ENCODE measurements around the gene FAM20C.
A peak's percentile ranks its signal among the peaks of the same experiment; 100 is the strongest.
"Not testable (repeated sequence)": the region's sequence is repeated elsewhere in the genome, so short reads cannot be mapped to it uniquely, and the experiment has no call there.

The FAM20C gene

DNA sequence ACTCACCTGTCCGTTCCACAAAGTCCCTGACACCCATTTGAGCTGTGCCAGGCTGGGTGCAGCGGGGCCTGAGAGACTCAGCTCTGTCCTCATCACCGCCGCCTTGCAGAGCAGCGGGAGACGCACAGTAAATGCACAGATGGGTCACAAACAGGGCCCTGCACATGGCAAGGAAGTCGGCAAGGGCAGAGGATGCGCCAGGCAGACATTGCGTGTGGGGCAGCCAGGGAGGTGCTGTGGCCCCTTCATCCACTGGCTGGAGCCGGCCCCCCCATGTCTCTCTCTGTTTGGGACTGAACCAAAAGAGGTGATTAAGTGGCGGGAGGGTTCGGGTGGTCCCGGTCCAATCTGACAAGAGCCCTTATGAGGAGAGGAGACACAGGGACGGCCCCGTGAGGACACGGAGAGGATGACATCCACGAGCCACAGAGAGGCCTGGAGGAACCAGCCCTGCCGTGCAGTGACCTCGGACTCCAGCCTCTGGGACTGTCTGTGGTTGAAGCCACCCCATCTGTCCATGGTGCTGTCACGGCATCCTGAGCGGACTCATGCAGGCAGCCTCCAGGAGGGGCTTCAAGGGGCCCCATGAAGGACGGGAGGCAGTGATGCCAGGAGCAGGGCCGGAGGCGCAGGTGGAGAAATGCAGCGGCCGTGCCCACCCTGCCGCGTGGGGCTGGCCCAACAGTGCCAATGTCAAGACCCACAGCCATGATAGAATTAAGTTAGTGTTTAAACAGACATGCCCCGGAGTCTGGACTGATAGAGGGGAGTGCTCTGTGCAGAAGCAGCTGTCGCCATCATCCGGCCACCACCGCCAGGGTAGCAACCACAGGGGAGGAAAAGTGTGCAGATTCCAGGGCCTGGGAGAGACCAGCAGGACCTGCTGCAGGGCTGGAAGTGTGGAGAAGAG, 69.2 kb downstream of the FAM20C start:
- no peak for DNase-seq

DNA sequence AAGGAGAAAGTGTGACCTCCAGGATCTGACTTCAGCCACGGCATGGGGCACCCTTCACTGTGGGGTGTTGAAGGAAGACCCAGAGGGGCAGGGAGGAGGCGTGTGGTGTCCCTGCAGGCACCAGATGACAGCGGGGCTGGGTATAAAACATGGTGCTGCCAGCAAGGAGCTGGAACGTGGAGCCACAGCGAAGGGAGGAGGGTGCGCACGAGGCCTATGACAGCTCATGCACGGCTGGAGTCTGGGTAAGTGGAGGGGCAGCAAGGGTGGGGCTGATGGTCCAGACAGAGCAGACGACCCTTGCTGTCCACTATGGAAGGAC, 69.8 kb downstream of the FAM20C start:
- no peak for DNase-seq

DNA sequence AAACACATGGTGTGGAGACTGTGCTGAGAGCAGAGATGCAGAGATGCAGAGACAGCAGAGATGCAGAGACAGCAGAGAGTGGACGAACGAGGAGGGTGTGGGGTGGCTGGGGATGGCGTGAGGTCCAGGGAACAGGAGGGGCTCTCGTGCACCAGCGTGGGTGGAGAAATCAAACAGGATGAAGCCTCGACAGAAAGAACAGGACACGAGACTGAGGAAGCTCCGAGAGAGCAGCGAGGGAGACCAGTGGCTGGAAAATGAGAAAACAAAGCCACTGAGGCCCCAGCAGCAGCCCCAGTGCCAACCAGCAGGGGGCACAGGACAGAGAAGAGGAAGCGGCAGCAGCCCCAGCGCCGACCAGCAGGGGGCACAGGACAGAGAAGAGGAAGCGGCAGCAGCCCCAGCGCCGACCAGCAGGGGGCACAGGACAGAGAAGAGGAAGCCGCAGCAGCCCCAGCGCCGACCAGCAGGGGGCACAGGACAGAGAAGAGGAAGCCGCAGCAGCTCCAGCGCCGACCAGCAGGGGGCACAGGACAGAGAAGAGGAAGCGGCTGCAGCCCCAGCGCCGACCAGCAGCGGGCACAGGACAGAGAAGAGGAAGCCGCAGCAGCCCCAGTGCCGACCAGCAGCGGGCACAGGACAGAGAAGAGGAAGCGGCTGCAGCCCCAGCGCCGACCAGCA, 70.4 kb downstream of the FAM20C start:
- not testable (repeated sequence) for DNase-seq

DNA sequence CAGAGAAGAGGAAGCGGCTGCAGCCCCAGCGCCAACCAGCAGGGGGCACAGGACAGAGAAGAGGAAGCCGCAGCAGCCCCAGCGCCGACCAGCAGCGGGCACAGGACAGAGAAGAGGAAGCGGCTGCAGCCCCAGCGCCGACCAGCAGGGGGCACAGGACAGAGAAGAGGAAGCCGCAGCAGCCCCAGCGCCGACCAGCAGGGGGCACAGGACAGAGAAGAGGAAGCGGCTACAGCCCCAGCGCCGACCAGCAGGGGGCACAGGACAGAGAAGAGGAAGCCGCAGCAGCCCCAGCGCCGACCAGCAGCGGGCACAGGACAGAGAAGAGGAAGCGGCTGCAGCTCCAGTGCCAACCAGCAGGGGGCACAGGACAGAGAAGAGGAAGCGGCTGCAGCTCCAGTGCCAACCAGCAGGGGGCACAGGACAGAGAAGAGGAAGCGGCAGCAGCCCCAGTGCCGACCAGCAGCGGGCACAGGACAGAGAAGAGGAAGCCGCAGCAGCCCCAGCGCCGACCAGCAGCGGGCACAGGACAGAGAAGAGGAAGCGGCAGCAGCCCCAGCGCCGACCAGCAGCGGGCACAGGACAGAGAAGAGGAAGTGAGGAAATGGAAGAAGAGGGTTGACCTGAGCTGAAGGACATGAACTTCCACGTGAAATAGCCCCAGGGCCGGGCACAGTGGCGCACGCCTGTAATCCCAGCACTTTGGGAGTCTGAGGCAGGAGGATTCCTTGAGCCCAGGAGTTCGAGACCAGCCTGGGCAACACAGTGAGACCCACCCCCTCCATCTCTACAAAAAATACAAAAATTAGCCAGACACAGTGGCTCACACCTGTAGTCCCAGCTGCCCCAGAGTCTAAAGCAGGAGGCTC, 71.3 kb downstream of the FAM20C start:
- peak; percentile 23 for DNase-seq

DNA sequence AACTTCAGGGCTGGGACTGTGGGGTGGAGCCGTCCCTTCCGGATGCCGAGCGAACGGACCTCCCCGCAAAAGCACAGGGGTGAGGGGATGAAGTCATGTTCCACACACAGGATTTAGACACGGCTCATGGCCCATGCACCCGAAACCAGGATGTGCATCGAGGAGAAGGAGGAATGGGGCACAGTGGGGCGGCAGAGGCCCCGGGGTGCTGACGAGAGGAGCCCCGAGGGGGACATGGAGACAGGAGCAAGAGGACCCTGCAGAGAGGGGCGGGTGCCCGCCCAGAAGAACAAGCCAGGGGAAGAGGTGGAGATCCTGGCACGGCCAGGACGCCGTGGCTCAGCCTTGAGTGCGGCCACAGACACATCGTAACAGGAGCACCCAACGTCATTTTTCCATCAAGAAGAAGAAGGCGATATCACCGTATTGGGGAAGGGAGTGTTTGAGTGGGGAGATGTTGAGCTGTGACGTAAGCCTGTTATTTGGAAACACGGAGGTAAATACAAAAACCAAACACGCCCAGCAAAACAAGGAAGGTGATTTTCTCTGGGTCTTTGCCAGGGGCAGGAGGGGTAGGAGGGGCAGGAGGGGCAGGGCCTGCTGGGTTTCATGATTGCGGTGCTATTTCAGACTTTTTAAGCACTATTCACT, 72.3 kb downstream of the FAM20C start:
- DNase-seq: no peak

DNA sequence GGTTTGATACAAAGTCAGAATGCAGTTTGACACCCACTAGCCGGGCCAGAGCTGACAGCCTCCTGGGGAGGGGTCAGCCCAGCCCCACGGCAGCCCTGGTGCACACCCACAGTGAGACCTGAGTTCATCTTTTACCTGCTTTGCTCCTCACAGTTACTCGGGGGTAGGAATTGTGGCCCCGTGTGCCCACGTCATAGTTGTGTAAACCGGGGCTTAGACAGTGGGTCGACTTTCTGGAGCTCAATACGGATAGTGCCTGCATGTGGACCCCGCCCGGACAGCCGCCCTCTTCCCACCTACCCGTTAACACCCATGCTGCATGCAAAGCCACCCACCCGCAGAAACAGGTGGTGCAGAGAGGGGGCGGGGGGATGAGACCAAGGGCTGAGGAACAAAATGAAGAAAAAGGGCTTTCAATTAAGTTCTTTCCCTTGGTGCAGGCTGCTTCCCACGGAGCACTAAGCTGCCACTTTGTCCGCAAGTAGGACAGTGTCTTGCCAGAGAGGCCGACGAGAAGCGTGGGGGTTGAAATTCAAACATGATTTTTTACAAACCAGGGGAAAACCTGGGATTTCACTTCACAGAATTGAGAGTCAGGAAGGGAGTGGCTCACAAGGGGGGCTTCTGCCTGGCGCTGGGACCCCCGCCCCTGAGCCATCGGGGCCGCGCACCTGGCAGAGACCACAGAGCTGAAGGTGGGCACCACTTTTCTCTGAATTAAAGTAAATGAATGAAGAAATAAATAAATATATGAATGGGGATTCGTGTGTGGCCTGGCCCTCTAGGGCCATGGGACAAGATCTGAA, 73.0 kb downstream of the FAM20C start:
- no peak for DNase-seq

DNA sequence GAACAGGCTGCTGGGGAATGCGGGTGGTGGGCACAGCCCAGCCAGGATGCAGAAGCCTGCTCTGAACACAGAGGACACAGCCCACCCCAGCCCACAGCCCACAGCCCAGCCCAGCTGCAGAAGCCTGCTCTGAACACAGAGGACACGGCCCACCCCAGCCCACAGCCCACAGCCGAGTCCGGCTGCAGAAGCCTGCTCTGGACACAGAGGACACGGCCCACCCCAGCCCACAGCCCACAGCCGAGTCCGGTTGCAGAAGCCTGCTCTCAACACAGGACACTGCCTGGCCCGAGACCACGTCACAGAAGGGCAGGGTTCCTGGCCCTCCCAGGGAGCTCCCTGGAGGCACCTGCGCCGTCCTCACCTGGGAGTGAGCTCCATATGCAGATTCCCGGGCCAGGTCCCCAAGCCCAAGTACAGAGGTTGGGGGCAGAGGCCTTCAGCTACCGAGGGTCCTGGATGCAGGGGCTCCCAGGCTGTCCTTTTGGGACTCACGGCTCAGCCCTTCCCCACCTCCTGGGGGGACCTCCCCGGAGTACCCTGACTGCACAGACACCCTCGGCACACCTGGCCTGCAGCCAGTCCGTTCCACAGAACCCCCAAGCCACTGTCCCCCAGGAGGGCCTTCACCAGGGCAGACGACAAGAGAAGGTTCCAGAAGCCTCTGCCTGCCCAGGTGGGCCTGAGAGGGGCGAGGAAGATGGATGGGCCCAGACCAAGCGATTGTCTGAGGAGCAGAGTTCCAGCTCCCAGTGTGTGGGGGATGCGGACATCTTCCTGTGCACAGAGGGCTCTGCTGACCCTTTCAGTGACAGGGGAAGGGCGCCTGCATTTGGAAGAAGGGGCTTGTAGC, 73.9 kb downstream of the FAM20C start:
- no peak for DNase-seq

DNA sequence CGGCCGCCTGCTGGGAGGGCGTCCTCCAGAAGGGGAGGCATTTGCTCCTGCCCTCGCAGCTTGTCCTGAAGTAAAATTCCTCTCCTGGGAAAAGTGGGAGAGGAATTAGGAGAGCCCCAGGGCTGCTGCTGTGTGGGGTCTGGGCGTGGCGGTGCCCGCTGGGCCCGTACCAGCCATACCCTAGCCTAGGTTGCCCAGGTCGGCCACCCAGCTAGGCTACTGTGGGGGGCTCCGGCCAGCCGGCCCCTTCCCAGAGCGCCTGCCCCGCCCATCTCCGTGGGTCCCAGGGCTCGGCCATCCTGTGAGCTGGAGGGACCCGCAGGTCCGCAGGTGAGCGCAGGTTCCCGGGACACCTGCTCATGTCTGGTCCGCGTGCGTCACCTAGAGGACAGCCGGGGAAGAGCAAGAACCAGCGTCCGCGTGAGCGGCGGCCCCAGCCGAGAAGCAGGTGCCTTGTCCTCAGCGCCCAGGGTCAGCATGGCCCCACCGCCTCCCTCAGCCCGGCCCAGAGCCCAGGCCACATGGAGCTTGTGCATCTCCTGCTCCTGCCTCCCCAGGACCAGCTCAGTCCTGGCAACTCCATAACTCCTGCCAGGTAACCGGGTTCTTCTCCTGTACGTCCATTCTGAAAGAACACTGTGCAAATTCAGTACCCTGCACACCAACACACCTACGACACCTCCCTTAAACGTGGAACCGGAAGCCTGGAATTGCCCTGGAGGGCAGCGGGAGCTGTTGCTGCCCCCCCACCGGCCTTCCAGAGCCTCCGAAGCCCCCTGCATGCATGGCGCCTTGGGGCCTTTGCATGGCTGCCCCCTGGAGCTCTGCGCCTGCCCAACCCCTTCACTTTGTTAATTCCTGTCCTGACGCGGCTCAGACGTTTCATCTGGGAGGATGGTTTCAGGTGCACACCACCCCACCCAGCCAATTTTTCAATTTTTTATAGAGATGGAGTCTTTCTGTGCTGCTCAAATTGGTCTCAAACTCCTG, 74.8 kb downstream of the FAM20C start:
- DNase-seq: peak; percentile 17

DNA sequence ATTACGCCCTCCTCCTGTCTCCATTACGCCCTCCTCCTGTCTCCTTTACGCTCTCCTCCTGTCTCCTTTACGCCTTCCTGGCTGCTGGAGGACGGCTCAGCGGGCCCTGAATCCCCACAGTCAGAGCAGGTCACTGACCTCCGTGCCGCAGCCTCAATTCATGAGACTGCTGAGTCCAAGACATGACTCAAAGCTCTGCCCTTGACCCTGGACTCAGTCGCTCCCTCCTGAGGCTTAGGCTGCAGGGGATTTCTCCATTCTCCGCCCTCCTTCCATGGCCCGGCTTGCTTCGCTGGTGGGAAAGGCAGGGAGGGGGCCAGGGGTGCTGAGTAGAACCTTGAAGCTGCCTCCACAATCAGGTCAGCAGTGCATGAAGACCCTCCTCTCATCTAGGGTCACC, 76.6 kb downstream of the FAM20C start:
- no peak for DNase-seq

DNA sequence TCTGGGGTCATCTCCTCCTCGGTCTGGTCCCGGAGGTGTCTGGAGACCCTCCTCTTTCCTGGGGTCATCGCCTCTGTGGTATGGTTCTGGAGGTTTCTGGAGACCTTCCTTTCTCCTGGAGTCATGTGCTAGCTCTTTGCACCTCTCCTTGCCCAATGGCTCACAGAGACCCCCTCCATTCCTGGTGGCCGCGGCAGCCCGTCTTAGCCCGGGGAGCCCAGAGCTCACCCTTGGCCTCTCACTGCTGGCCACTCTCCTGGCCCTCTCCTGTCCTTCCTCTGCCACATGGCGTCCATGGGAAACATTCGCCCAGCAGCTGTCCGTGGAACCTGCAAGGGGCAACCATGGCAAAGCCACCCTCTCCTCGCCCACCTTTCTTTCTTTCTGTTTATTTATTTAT, 77.3 kb downstream of the FAM20C start:
- DNase-seq: no peak

DNA sequence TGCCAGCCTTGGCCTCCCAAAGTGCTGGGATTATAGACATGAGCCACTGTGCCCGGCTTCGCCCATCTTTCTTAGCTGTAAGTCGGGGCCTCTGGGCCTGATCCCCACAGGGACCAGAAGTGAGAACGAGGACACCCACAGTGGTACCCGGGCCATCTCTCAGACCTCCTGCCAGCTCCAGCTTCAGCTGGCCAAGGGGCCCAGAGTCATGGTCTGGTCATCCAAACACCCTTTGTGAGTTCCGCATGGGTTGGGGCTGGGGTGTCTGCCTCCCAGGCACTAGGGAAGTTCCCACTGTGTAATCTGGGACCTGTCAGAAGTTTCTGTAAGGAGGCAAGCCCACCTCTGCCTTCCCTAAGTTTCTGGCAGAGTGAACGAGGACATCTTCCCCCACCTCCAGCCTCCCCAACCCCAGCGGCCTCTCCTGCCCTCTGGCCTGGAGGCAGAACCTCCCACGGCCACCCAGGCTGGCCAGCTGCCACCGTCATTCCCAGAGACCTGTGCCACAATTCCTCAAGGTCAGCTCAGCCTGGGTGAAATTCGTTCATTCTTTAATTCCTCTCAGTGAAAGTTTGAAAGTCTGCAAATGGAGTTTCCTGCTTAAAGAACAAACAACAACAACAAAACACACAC, 78.1 kb downstream of the FAM20C start:
- no peak for DNase-seq

DNA sequence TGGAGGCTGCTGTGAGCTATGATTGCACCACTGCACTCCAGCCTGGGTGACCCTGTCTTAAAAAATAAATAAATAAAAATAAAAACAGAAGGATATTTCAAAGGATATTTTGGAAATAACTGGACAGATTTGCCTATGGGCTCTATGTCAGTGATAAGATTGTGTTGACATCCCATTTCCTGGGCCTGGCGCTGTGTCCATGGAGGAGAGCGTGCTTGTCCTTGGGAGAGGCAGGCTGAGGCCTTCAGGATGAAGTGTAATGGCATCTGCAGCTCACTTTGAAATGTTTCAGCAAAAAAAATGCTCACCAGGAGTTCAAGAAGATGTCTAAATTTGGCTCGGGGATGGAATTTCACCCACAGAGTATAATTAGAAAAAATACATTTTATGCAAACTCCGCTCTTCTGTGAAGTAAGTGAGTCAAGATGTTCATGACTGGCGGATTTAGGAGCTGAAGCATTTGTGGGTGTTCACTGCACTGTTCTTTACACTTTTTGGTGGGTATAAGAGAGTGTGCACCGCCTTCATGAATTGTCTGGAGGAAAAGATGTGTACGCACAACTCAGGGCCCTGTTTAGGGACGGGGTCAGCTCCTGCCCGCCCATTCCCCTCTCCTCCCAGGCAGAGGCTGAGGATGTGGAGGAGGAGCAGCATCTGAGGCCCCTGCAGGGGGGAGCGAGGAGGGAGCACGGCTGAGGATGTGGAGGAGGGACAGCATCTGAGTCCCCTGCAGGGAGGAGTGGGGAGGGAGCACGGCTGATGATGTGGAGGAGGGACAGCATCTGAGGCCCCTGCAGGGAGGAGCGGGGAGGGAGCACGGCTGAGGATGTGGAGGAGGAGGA, 79.1 kb downstream of the FAM20C start:
- DNase-seq: no peak

DNA sequence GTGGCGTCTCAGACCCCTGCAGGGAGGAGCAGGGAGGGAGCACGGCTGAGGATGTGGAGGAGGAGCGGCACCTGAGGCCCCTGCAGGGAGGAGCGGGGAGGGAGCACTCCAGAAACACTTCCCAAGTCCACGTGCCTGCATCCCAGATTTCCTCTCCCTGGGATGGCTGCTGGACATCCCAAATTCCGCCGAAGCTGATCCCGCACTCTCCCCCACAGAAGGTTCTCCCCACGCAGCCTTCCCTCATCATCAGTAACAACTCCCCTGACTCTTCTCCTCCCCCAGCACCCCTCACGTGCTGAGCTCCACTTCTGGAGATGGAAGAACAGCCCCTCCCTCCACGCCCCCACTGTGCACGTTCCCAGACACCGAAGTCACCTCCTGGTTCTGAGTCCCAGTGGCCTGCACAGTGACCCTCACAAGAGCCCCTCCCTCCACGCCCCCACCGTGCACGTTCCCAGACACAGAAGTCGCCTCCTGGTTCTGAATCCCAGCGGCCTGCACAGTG, 79.8 kb downstream of the FAM20C start:
- no peak for DNase-seq

DNA sequence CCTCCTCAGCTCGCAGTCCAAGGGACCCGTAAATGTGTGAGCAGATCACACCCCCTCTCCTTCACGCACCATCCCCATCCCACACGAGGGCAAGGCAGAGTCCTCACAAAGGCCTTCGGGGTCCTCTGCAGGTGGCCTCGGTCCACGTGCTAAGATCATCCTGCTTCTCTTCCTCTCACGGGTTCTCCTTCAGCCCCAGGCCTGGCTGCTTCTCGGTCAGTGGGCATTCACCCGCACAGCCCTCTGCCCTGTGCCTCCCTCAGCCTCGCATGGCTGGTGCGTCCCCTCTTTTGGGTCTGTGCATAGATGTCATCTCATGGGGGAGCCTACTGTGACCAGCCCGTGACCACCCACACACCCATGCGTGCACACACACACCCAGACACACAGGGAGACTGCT, 80.3 kb downstream of the FAM20C start:
- no peak for DNase-seq

DNA sequence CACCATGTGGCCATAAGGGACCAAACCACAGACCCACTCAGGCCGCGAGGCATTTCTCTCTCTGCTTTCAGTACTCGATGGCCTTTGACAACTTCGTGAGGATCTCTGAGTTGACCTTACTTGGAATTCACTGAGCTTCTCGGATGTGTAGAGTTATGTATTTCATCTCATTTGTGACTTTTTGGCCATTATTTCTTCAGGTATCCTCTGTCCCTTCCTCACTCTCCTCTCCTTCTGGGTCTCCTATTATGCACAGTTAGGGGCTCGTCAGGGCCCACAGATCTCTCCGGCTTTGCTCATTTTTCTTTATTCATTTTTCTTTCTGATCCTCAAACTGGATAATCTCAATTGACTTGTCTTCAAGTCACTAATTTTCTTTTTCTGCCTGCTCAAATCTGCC, 81.0 kb downstream of the FAM20C start:
- no peak for DNase-seq

DNA sequence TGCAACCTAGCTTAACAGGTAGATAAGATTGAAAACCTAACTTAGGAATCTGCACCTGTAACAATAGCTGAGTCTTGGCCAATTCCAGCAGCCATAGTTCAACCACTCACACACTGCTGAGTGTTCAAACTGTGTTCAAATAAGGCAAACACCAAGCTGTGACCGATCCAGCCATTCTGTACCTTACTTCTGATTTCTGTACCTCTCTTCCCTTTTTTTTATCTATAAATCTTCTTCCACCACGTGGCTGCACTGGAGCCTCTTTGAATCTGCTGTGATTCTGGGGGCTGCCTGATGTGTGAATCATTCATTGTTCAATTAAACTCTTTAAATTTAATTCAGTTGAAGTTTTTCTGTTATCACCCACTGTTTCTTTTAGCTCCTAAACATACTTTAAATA, 81.9 kb downstream of the FAM20C start:
- no peak for DNase-seq

DNA sequence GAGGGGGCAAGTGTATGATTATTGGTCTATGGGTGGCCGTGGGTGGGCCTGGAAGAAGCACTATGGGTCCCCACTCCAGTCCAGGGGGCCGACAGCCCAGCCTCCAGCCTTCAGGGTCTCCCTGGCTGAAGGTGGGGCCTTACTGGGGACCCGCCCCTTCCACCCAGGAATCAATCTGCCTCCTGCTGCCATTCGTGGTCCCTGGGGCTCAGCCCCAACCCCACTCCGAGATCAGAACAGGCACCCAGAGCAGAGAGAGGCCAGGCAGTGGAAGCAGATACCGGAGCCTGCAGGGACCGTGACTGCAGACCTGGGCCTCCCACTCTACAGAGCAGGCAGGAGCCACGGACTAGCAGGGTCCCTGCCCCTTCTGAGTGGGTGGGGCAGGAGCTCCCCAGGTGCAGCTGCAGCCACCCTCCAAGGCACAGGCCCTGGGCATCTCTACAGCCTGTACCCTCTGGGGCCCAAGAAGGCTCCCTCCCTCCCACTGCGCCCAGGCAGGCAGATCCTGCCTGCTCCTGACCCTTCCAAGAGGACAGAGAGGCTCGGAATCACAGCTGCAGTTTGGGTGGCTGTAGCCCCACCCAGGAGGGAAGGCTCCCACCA, 84.0 kb downstream of the FAM20C start:
- DNase-seq: no peak

DNA sequence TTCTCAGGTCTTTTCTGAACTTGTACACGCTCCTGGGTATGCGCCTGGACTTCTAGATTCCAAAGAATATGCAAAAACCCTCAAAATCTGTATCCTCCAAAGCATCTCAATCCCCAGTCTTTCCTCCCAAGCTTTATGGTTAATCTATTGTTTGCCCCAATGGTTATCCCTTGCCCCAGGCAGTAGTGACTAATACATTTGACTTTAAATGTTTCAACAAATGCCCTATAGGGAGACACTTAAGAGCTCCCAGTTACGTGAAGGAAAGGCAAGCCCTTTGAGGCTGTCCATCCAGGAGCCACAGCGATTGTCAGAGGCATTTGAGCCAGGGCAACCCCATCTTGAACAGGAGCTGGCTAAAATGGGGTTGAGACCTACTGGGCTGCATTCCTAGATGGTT, 84.9 kb downstream of the FAM20C start:
- DNase-seq: no peak
